Bronchial epithelial cell (primary cell): ENCODE measurements around the gene CSNK1E. TPM values are rescaled to one million over a fixed set of nuclear protein-coding genes. Genes with fewer than 3 reads are reported as not detected.

Experiments used
- DNase-seq: peaks from one replicate; pipeline ENCODE4 v3.0.0-alpha.2; 2010; ENCODE audit warnings: low read depth
- FAIRE-seq: peaks from 2 replicates; lab custom pipeline; 2011; peaks lifted over from hg19 to GRCh38; lab: Jason Lieb, UNC
- H3K27me3 ChIP-seq: 2 replicates; pipeline ENCODE4 v1.5.1; 2011; ENCODE audit warnings: low read length; ENCODE audit not compliant: control insufficient read depth, insufficient read depth
- H3K36me3 ChIP-seq: 2 replicates; pipeline ENCODE4 v1.5.1; 2011; ENCODE audit warnings: low read length; ENCODE audit not compliant: control insufficient read depth, insufficient read depth
- H3K4me3 ChIP-seq: 2 replicates; pipeline ENCODE4 v1.5.1; 2011; ENCODE audit warnings: mild to moderate bottlenecking, low read depth, low read length, control low read depth
- CTCF ChIP-seq: IDR thresholded peaks from 2 replicates; pipeline ENCODE4 v1.5.1; 2011; ENCODE audit warnings: mild to moderate bottlenecking, moderate library complexity, low read length, control low read depth, inconsistent platforms; ENCODE audit not compliant: insufficient read depth, severe bottlenecking
- total RNA-seq: library from RNA; depleted of rRNA; stranded (reverse); fragments of >200 nt; gene quantifications from 2 replicates; pipeline ENCODE4 v1.2.1, GENCODE V29; 2014

CSNK1E gene
- total RNA-seq, 1 donor from 2014 or later: 181 TPM

- H3K27me3 ChIP-seq: no peaks in the 10 kb centered on the region
- no peak for FAIRE-seq
- DNase-seq: no peak
- no peak overlapping the region for H3K4me3 ChIP-seq
- no peak for TF ChIP-seq CTCF
- H3K36me3 ChIP-seq: peaks cover 7% of the 10 kb centered on the region
Observed at GRCh38 chr22:38270091-38270992, 46.9 kb downstream of the CSNK1E start.

- no peak overlapping the region for H3K4me3 ChIP-seq
- peaks cover 7% of the 10 kb centered on the region for H3K36me3 ChIP-seq
- H3K27me3 ChIP-seq: no peaks in the 10 kb centered on the region
- FAIRE-seq (no peak), DNase-seq (no peak)
- TF ChIP-seq CTCF: no peak
Observed at GRCh38 chr22:38269466-38269865, 47.8 kb downstream of the CSNK1E start.

GRCh38 chr22:38267086-38267485 lies 50.1 kb downstream of the CSNK1E start:
- peaks cover 16% of the 10 kb centered on the region for H3K36me3 ChIP-seq
- TF ChIP-seq CTCF: no peak
- no peak overlapping the region for H3K4me3 ChIP-seq
- no peaks in the 10 kb centered on the region for H3K27me3 ChIP-seq
- DNase-seq (no peak), FAIRE-seq (no peak)

GRCh38 chr22:38266120-38266519 lies 51.1 kb downstream of the CSNK1E start:
- no peak for TF ChIP-seq CTCF
- DNase-seq (no peak), FAIRE-seq (no peak)
- Histone ChIP-seq H3K27me3 (no peaks in the 10 kb centered on the region), H3K4me3 (no peak overlapping the region), H3K36me3 (peaks cover 15% of the 10 kb centered on the region)

- DNase-seq (no peak), FAIRE-seq (no peak)
- Histone ChIP-seq H3K4me3 (no peak overlapping the region), H3K27me3 (no peaks in the 10 kb centered on the region), H3K36me3 (peaks cover 12% of the 10 kb centered on the region)
- TF ChIP-seq CTCF: no peak
Observed at GRCh38 chr22:38264322-38264843, 52.9 kb downstream of the CSNK1E start.
